K562 (cell line): ENCODE results near the gene CHMP2A. TPM values are rescaled to one million over a fixed set of nuclear protein-coding genes. Genes with fewer than 3 reads are reported as not detected.

Experiments
- ARID3B ChIP-seq: fragments of 250-450 bp; sonication (Bioruptor Pico); IDR thresholded peaks from 2 replicates; pipeline ENCODE4 v1.4.0; 2020; ENCODE audit warnings: borderline replicate concordance
- CBFB ChIP-seq: sonication (generic); formaldehyde crosslinking; IDR thresholded peaks from 2 replicates; pipeline ENCODE4 v1.4.0; 2020; ENCODE audit warnings: mild to moderate bottlenecking, missing genetic modification reagents
- CHAMP1 ChIP-seq: fragments of 450-650 bp; IDR thresholded peaks from 2 replicates; pipeline ENCODE4 v1.6.1; 2016; ENCODE audit warnings: mild to moderate bottlenecking
- HEY1 ChIP-seq: fragments of 250-450 bp; sonication (Bioruptor Pico); IDR thresholded peaks from 2 replicates; pipeline ENCODE4 v1.5.0; 2020; ENCODE audit warnings: mild to moderate bottlenecking, moderate library complexity, borderline replicate concordance
- HLTF ChIP-seq: fragments of 450-650 bp; IDR thresholded peaks from 2 replicates; pipeline ENCODE4 v1.6.1; 2016
- JUNB ChIP-seq: fragments of 450-650 bp; formaldehyde crosslinking; conservative IDR thresholded peaks from 2 replicates; pipeline ENCODE4 v1.4.0; 2020; ENCODE audit warnings: mild to moderate bottlenecking
- JUND ChIP-seq, 2 experiments: IDR thresholded peaks; 2 replicates in 1 of 2; 3 replicates in 1 of 2; pipeline ENCODE4 v1.6.1; 2011; ENCODE audit warnings: borderline replicate concordance in 2 of 2, low read depth in 2 of 2, low read length in 2 of 2, improper control_type of control experiment in 1 of 2, missing biosample characterization in 1 of 2, missing genetic modification characterization in 1 of 2, missing genetic modification reagents in 1 of 2
- KHSRP ChIP-seq: fragments of 450-650 bp; IDR thresholded peaks from 2 replicates; pipeline ENCODE4 v1.6.1; 2017
- NCOA1 ChIP-seq: fragments of 450-650 bp; IDR thresholded peaks from 2 replicates; pipeline ENCODE4 v1.6.1; 2016; ENCODE audit warnings: low read depth
- RCOR1 ChIP-seq, 2 experiments: IDR thresholded peaks; 2 replicates each; pipeline ENCODE4 v1.6.1; 2012; ENCODE audit warnings: low read depth in 2 of 2, low read length in 2 of 2, borderline replicate concordance in 1 of 2, improper control_type of control experiment in 1 of 2
- SUPT5H ChIP-seq: fragments of 450-650 bp; IDR thresholded peaks from 2 replicates; pipeline ENCODE4 v1.6.1; 2016
- TBL1XR1 ChIP-seq, 2 experiments: IDR thresholded peaks; 2 replicates each; pipeline ENCODE4 v1.6.1; 2012; ENCODE audit warnings: improper control_type of control experiment in 2 of 2, low read length in 2 of 2, mild to moderate bottlenecking in 1 of 2
- ZBTB11 ChIP-seq, 3 experiments: fragments of 200-800 bp in 1 of 3; fragments of 250-450 bp in 1 of 3; fragments of 450-650 bp in 1 of 3; sonication (Bioruptor Pico) in 1 of 3; sonication (Bioruptor generic) in 1 of 3; formaldehyde crosslinking in 1 of 3; IDR thresholded peaks; 2 replicates each; pipeline versions ENCODE4 v1.6.1 to v1.8.0; 2016 to 2022; ENCODE audit warnings: mild to moderate bottlenecking in 2 of 3, missing genetic modification characterization in 2 of 3, missing compliant biosample characterization in 1 of 3, moderate library complexity in 1 of 3
- ZNF263 ChIP-seq: sonication (generic); formaldehyde crosslinking; IDR thresholded peaks from 2 replicates; pipeline ENCODE4 v1.8.0; 2022; ENCODE audit warnings: mild to moderate bottlenecking, missing genetic modification reagents, borderline replicate concordance
- ZNF436 ChIP-seq: fragments of 250-450, 450-650 bp; sonication (Bioruptor Pico); formaldehyde crosslinking; IDR thresholded peaks from 2 replicates; pipeline ENCODE4 v1.7.0; 2020; ENCODE audit warnings: mild to moderate bottlenecking
- polyA plus RNA-seq, 8 experiments: library from polyadenylated mRNA; depleted of rRNA in 4 of 8; stranded (reverse) in 5 of 8; unstranded in 3 of 8; fragments of >200 nt; fragmentation: Nextera tagmentation in 2 of 8; fragmentation: Illumina TruSeq in 1 of 8; extraction: Ambion mirVana in 2 of 8; extraction: Trizol in 1 of 8; gene quantifications; 2 replicates each; pipeline versions ENCODE4 v1.2.1 to v1.2.3, GENCODE V29; 2011 to 2014; ENCODE audit warnings: inconsistent platforms in 1 of 8, missing spikeins in 1 of 8
- total RNA-seq, 7 experiments: library from RNA; depleted of rRNA in 6 of 7; stranded (reverse); fragments of >200 nt in 6 of 7; fragmentation: Illumina TruSeq in 2 of 7; extraction: Trizol in 2 of 7; gene quantifications; 2 replicates each; pipeline versions ENCODE4 v1.2.1 to v1.2.3, GENCODE V29; 2011 to 2021; ENCODE audit warnings: low replicate concordance in 1 of 7
- TF ChIP-seq, protein P1 (sequence below), 2 experiments: IDR thresholded peaks; 2 replicates each; pipeline ENCODE4 v1.6.1; 2012; ENCODE audit warnings: improper control_type of control experiment in 2 of 2, low read depth in 2 of 2, low read length in 2 of 2, borderline replicate concordance in 1 of 2
- TF ChIP-seq, protein P2 (sequence below): fragments of 250-450 bp; sonication (Bioruptor Pico); IDR thresholded peaks from 2 replicates; pipeline ENCODE4 v1.9.0; 2021; ENCODE audit warnings: mild to moderate bottlenecking

Gene CHMP2A
- total and polyA plus RNA-seq, 9 of the 15 experiments (the other 6 are each of a cell fraction or from before 2014, with no cell fraction given), result 57.6 to 159 (median 87.2) TPM

DNA sequence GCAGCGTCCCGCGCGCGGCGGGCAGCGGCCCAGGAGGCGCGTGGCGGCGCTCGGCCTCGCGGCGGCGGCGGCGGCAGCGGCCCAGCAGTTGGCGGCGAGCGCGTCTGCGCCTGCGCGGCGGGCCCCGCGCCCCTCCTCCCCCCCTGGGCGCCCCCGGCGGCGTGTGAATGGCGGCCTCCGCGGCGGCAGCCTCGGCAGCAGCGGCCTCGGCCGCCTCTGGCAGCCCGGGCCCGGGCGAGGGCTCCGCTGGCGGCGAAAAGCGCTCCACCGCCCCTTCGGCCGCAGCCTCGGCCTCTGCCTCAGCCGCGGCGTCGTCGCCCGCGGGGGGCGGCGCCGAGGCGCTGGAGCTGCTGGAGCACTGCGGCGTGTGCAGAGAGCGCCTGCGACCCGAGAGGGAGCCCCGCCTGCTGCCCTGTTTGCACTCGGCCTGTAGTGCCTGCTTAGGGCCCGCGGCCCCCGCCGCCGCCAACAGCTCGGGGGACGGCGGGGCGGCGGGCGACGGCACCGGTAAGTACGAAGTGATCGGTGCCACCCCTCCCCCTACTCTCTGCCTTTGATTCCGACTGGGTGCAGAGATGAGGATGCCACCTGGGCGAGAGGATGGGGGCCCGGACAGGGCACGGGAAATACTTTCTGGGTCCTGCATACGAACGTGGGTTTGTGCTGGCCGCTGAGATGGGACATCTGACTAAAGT, 10.2 kb downstream of the CHMP2A start (continued):
- 0 out of 6 replicates have a peak, but pooled peaks of 1 of the 3 experiments have one; percentile 51 for TF ChIP-seq ZBTB11 (CRISPR knock-in tag; IDR thresholded peaks at IDR 0.05)
- TF ChIP-seq CHAMP1, result no peak
- no peak for TF ChIP-seq RCOR1 (IDR thresholded peaks at IDR 0.05; ENCODE audit: borderline replicate concordance in 1 of 2, low read depth in 2 of 2, low read length in 2 of 2)
- TF ChIP-seq ZNF263 (CRISPR knock-in tag), result no peak
- no peak for TF ChIP-seq JUND (IDR thresholded peaks at IDR 0.05; ENCODE audit: borderline replicate concordance, low read depth, low read length)
- TF ChIP-seq JUND (tag; IDR thresholded peaks at IDR 0.05; ENCODE audit: borderline replicate concordance, low read depth, low read length), result no peak
- no peak for TF ChIP-seq NCOA1
- TF ChIP-seq JUNB (CRISPR knock-in tag), result no peak
- no peak for TF ChIP-seq ZNF436 (CRISPR knock-in tag)
- TF ChIP-seq HEY1 (CRISPR knock-in tag), result no peak
- TF ChIP-seq ARID3B (CRISPR knock-in tag), result no peak
- no peak for TF ChIP-seq CBFB (CRISPR knock-in tag)
- TF ChIP-seq SUPT5H, result 0 out of 2 replicates have a peak, but pooled peaks have one; percentile 23
- TF ChIP-seq, protein P1, sequence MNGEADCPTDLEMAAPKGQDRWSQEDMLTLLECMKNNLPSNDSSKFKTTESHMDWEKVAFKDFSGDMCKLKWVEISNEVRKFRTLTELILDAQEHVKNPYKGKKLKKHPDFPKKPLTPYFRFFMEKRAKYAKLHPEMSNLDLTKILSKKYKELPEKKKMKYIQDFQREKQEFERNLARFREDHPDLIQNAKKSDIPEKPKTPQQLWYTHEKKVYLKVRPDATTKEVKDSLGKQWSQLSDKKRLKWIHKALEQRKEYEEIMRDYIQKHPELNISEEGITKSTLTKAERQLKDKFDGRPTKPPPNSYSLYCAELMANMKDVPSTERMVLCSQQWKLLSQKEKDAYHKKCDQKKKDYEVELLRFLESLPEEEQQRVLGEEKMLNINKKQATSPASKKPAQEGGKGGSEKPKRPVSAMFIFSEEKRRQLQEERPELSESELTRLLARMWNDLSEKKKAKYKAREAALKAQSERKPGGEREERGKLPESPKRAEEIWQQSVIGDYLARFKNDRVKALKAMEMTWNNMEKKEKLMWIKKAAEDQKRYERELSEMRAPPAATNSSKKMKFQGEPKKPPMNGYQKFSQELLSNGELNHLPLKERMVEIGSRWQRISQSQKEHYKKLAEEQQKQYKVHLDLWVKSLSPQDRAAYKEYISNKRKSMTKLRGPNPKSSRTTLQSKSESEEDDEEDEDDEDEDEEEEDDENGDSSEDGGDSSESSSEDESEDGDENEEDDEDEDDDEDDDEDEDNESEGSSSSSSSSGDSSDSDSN (IDR thresholded peaks at IDR 0.05; ENCODE audit: borderline replicate concordance in 1 of 2, low read depth in 2 of 2, low read length in 2 of 2), result no peak
- no peak for TF ChIP-seq KHSRP
- TF ChIP-seq, protein P2, sequence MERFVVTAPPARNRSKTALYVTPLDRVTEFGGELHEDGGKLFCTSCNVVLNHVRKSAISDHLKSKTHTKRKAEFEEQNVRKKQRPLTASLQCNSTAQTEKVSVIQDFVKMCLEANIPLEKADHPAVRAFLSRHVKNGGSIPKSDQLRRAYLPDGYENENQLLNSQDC (CRISPR knock-in tag), result no peak
- no peak for TF ChIP-seq TBL1XR1 (IDR thresholded peaks at IDR 0.05; ENCODE audit: low read length in 2 of 2)
- no peak for TF ChIP-seq HLTF
